ENCODE results near the gene CLCA4. TPM values are rescaled to one million over a fixed set of nuclear protein-coding genes. Genes with fewer than 3 reads are reported as not detected.
"Not testable (repeated sequence)": the region's sequence is repeated elsewhere in the genome, so short reads cannot be mapped to it uniquely, and the experiment has no call there.

The CLCA4 gene
- total and polyA plus RNA-seq, 4 donors = 0.13 to 13.4 (median 0.44) TPM

DNA sequence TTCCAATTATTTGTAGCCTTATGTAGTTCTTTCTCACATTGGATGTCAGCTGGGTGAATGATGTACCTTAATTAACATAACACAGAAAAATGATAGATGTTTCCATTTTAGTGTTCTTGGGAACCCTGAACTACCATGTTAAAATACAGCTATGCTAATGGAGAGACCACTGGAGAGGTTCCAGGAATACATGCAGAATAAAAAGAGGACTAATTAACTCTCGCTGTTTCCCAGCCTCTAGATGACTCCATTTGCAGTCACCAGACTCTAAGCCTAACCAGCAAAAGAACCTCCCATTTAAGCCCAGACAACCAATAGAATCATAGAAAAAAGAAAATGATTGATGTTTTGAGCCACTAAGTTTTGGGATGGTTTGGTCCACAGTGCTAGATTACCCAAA, 36.2 kb downstream of the CLCA4 start:
- DNase-seq (no peak), ATAC-seq (ENCODE audit: low FRiP score) (no peak)
- Histone ChIP-seq H3K9me3 (ENCODE audit: control insufficient read depth, low read length) (no peaks in the 10 kb centered on the region), H3K27ac (ENCODE audit: low read depth in 1 of 2, low read length in 2 of 2) (no peak overlapping the region), H3K36me3 (ENCODE audit: control insufficient read depth in 1 of 2, insufficient read depth in 2 of 2, low read length in 1 of 2) (no peaks in the 10 kb centered on the region), H3K4me3 (ENCODE audit: low read length in 2 of 2) (no peak overlapping the region), H3K27me3 (ENCODE audit: control insufficient read depth in 1 of 2, insufficient read depth in 2 of 2, low read length in 1 of 2) (no peaks in the 10 kb centered on the region), H3K4me1 (ENCODE audit: control insufficient read depth in 1 of 2, insufficient read depth in 2 of 2, low read length in 2 of 2) (no peaks in the 10 kb centered on the region)
- intact Hi-C loops (cut with DNase I) = no loop called here
- 89 to 96% methylated on average over 1 of the region's 1 CpG for WGBS, 2 donors

DNA sequence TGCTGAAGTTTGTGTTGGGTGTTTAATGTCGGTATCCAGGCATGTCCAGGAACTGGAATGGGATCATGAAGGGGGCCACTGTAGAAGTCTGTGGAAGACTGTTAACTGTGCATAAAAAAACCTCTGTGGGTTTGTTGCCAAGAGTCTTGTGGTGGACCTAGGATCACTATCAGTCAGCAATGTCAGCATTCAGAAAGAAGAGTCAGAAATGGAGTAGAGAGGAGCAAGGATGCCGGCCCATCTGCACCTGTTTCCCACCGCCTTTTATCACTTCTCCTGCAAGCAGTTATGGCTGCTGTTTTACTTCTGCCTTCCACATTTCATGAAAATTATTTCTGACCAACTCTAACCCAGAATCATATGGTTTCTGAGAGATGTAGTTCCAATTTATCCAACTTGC, 36.7 kb downstream of the CLCA4 start:
- Histone ChIP-seq H3K9me3 (ENCODE audit: control insufficient read depth, low read length) (no peaks in the 10 kb centered on the region), H3K4me3 (ENCODE audit: low read length in 2 of 2) (no peak overlapping the region), H3K27ac (ENCODE audit: low read depth in 1 of 2, low read length in 2 of 2) (no peak overlapping the region), H3K27me3 (ENCODE audit: control insufficient read depth in 1 of 2, insufficient read depth in 2 of 2, low read length in 1 of 2) (no peaks in the 10 kb centered on the region), H3K36me3 (ENCODE audit: control insufficient read depth in 1 of 2, insufficient read depth in 2 of 2, low read length in 1 of 2) (no peaks in the 10 kb centered on the region), H3K4me1 (ENCODE audit: control insufficient read depth in 1 of 2, insufficient read depth in 2 of 2, low read length in 2 of 2) (no peaks in the 10 kb centered on the region)
- no peak for ATAC-seq (ENCODE audit: low FRiP score)
- DNase-seq = no peak
- WGBS, 2 donors = 86 to 87% methylated on average over 3 of the region's 3 CpGs
- intact Hi-C loops (cut with DNase I) = no loop called here

DNA sequence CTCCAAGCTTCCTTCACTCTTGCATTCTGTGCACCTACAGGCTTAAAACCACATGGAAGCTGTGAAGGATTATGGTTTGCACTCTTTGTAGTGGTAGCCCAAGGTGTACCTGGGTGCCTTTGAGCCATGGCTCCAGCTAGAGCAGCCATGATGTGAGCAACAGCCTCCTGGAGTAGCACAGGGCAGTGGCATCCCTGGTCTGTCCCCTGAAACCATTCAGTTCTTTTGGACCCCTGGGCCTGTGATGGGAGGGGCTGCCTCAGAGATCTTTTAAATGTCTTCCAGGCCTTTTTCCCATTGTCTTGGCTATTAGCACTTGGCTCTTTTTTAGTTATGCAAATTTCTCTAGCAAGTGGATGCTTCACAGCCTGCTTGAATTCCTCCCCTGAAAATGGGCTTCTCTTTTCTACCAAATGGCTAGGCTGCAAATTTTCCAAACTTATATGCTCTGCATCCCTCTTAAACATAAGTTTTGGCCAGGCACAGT, 47.4 kb downstream of the CLCA4 start:
- intact Hi-C loops (cut with DNase I) = no loop called here
- no peak overlapping the region for H3K27ac ChIP-seq (ENCODE audit: low read depth in 1 of 2, low read length in 2 of 2)

GRCh38 chr1:86596224-86596623, 49.3 kb downstream of the CLCA4 start:
- no peak overlapping the region for H3K4me3 ChIP-seq (ENCODE audit: low read length in 2 of 2)
- no peaks in the 10 kb centered on the region for H3K4me1 ChIP-seq (ENCODE audit: control insufficient read depth in 1 of 2, insufficient read depth in 2 of 2, low read length in 2 of 2)
- H3K36me3 ChIP-seq (ENCODE audit: control insufficient read depth in 1 of 2, insufficient read depth in 2 of 2, low read length in 1 of 2) = no peaks in the 10 kb centered on the region
- peaks cover 6% of the 10 kb centered on the region for H3K9me3 ChIP-seq (ENCODE audit: control insufficient read depth, low read length)
- DNase-seq (no peak), ATAC-seq (ENCODE audit: low FRiP score) (no peak)
- no peak overlapping the region for H3K27ac ChIP-seq (ENCODE audit: low read depth in 1 of 2, low read length in 2 of 2)
- intact Hi-C loops (cut with DNase I) = no loop called here
- H3K27me3 ChIP-seq (ENCODE audit: control insufficient read depth in 1 of 2, insufficient read depth in 2 of 2, low read length in 1 of 2) = no peaks in the 10 kb centered on the region
- 32 to 77% methylated on average over 2 of the region's 2 CpGs for WGBS, 2 donors

More for the DNA sequence above, 47.4 kb downstream of the CLCA4 start:
- DNase-seq (no peak), ATAC-seq (ENCODE audit: low FRiP score) (no peak)
- H3K36me3 ChIP-seq (ENCODE audit: control insufficient read depth in 1 of 2, insufficient read depth in 2 of 2, low read length in 1 of 2) = no peaks in the 10 kb centered on the region
- peaks cover 6% of the 10 kb centered on the region for H3K9me3 ChIP-seq (ENCODE audit: control insufficient read depth, low read length)
- H3K27me3 ChIP-seq (ENCODE audit: control insufficient read depth in 1 of 2, insufficient read depth in 2 of 2, low read length in 1 of 2) = no peaks in the 10 kb centered on the region
- no peaks in the 10 kb centered on the region for H3K4me1 ChIP-seq (ENCODE audit: control insufficient read depth in 1 of 2, insufficient read depth in 2 of 2, low read length in 2 of 2)
- no peak overlapping the region for H3K4me3 ChIP-seq (ENCODE audit: low read length in 2 of 2)

GRCh38 chr1:86596741-86597290, 49.9 kb downstream of the CLCA4 start:
- Histone ChIP-seq H3K36me3 (ENCODE audit: control insufficient read depth in 1 of 2, insufficient read depth in 2 of 2, low read length in 1 of 2) (no peaks in the 10 kb centered on the region), H3K27ac (ENCODE audit: low read depth in 1 of 2, low read length in 2 of 2) (no peak overlapping the region), H3K4me3 (ENCODE audit: low read length in 2 of 2) (no peak overlapping the region), H3K4me1 (ENCODE audit: control insufficient read depth in 1 of 2, insufficient read depth in 2 of 2, low read length in 2 of 2) (no peaks in the 10 kb centered on the region), H3K27me3 (ENCODE audit: control insufficient read depth in 1 of 2, insufficient read depth in 2 of 2, low read length in 1 of 2) (no peaks in the 10 kb centered on the region), H3K9me3 (ENCODE audit: control insufficient read depth, low read length) (peaks cover 6% of the 10 kb centered on the region)
- DNase-seq (no peak), ATAC-seq (ENCODE audit: low FRiP score) (no peak)
- WGBS, 2 donors = 79 to 81% methylated on average over 3 of the region's 3 CpGs
- intact Hi-C loops (cut with DNase I) = no loop called here

- intact Hi-C loops (cut with DNase I); ATAC-seq (ENCODE audit: low FRiP score): not testable (repeated sequence)
- WGBS, 2 donors = 88 to 93% methylated on average over 2 of the region's 2 CpGs
Observed at GRCh38 chr1:86606080-86606479, 59.2 kb downstream of the CLCA4 start.

GRCh38 chr1:86616433-86616832, 69.6 kb downstream of the CLCA4 start:
- Histone ChIP-seq H3K4me3 (ENCODE audit: low read length in 2 of 2) (no peak overlapping the region), H3K9me3 (ENCODE audit: control insufficient read depth, low read length) (no peaks in the 10 kb centered on the region), H3K27me3 (ENCODE audit: control insufficient read depth in 1 of 2, insufficient read depth in 2 of 2, low read length in 1 of 2) (no peaks in the 10 kb centered on the region), H3K36me3 (ENCODE audit: control insufficient read depth in 1 of 2, insufficient read depth in 2 of 2, low read length in 1 of 2) (no peaks in the 10 kb centered on the region), H3K27ac (ENCODE audit: low read depth in 1 of 2, low read length in 2 of 2) (no peak overlapping the region), H3K4me1 (ENCODE audit: control insufficient read depth in 1 of 2, insufficient read depth in 2 of 2, low read length in 2 of 2) (no peaks in the 10 kb centered on the region)
- ATAC-seq (ENCODE audit: low FRiP score) (no peak), DNase-seq (no peak)
- intact Hi-C loops (cut with DNase I) = no loop called here
- WGBS, 2 donors = 59 to 65% methylated on average over 1 of the region's 1 CpG

More at GRCh38 chr1:86606080-86606479, 59.2 kb downstream of the CLCA4 start:
- DNase-seq; H3K27ac ChIP-seq (ENCODE audit: low read depth in 1 of 2, low read length in 2 of 2); H3K9me3 ChIP-seq (ENCODE audit: control insufficient read depth, low read length); H3K4me3 ChIP-seq (ENCODE audit: low read length in 2 of 2); H3K4me1 ChIP-seq (ENCODE audit: control insufficient read depth in 1 of 2, insufficient read depth in 2 of 2, low read length in 2 of 2); H3K27me3 ChIP-seq (ENCODE audit: control insufficient read depth in 1 of 2, insufficient read depth in 2 of 2, low read length in 1 of 2); H3K36me3 ChIP-seq (ENCODE audit: control insufficient read depth in 1 of 2, insufficient read depth in 2 of 2, low read length in 1 of 2): not testable (repeated sequence)

GRCh38 chr1:86616871-86617270, 70.0 kb downstream of the CLCA4 start:
- H3K4me1 ChIP-seq (ENCODE audit: control insufficient read depth in 1 of 2, insufficient read depth in 2 of 2, low read length in 2 of 2) = no peaks in the 10 kb centered on the region
- H3K27me3 ChIP-seq (ENCODE audit: control insufficient read depth in 1 of 2, insufficient read depth in 2 of 2, low read length in 1 of 2) = no peaks in the 10 kb centered on the region
- H3K36me3 ChIP-seq (ENCODE audit: control insufficient read depth in 1 of 2, insufficient read depth in 2 of 2, low read length in 1 of 2) = no peaks in the 10 kb centered on the region
- no peak for ATAC-seq (ENCODE audit: low FRiP score)
- H3K4me3 ChIP-seq (ENCODE audit: low read length in 2 of 2) = no peak overlapping the region
- DNase-seq = no peak
- intact Hi-C loops (cut with DNase I) = no loop called here
- H3K9me3 ChIP-seq (ENCODE audit: control insufficient read depth, low read length) = no peaks in the 10 kb centered on the region
- H3K27ac ChIP-seq (ENCODE audit: low read depth in 1 of 2, low read length in 2 of 2) = no peak overlapping the region
- WGBS, 2 donors = 71 to 79% methylated on average over 1 of the region's 1 CpG

GRCh38 chr1:86618358-86618757, 71.5 kb downstream of the CLCA4 start:
- H3K9me3 ChIP-seq (ENCODE audit: control insufficient read depth, low read length) = peaks cover 10% of the 10 kb centered on the region
- intact Hi-C loops (cut with DNase I) = no loop called here
- DNase-seq (no peak), ATAC-seq (ENCODE audit: low FRiP score) (no peak)
- H3K36me3 ChIP-seq (ENCODE audit: control insufficient read depth in 1 of 2, insufficient read depth in 2 of 2, low read length in 1 of 2) = no peaks in the 10 kb centered on the region
- H3K4me1 ChIP-seq (ENCODE audit: control insufficient read depth in 1 of 2, insufficient read depth in 2 of 2, low read length in 2 of 2) = no peaks in the 10 kb centered on the region
- no peaks in the 10 kb centered on the region for H3K27me3 ChIP-seq (ENCODE audit: control insufficient read depth in 1 of 2, insufficient read depth in 2 of 2, low read length in 1 of 2)
- H3K4me3 ChIP-seq (ENCODE audit: low read length in 2 of 2) = no peak overlapping the region
- H3K27ac ChIP-seq (ENCODE audit: low read depth in 1 of 2, low read length in 2 of 2) = no peak overlapping the region

All from aorta (tissue), 5 donors.